ENCODE data around the gene FGD5. TPM values are rescaled to one million over a fixed set of nuclear protein-coding genes. Genes with fewer than 3 reads are reported as not detected.

Gene FGD5
- total RNA-seq (10 to 100 TPM; 10.8 to 23.4 (median 16.6) TPM), polyA plus RNA-seq (10 to 100 TPM in 1 of 2 donors, 1 to 10 TPM in 1; 8.9 to 11.0 TPM)
- long read RNA-seq, donor 1, full-length matches to known transcripts = 3 of 13 reads
- long read RNA-seq, donor 1, partial matches to known transcripts = 5 of 13 reads
- long read RNA-seq, donor 1, other reads (novel, unspliced or antisense) = 5 of 13 reads
- long read RNA-seq, donor 2, full-length matches to known transcripts = 4 of 8 reads
- long read RNA-seq, donor 2, partial matches to known transcripts = 2 of 8 reads
- long read RNA-seq, donor 2, other reads (novel, unspliced or antisense) = 2 of 8 reads
- long read RNA-seq, donor 3, full-length matches to known transcripts = 4 of 9 reads
- long read RNA-seq, donor 3, partial matches to known transcripts = 3 of 9 reads
- long read RNA-seq, donor 3, other reads (novel, unspliced or antisense) = 2 of 9 reads

- WGBS, 2 donors = 85 to 88% methylated on average over 25 of the region's 25 CpGs
- Histone ChIP-seq H3K9me3 (no peaks in the 10 kb centered on the region), H3K4me1 (peaks cover 7 to 51% (median 30%) of the 10 kb centered on the region in 9 donors), H3K27ac (no peak within 1 kb of the TSS), H3K36me3 (peaks cover 0 to 61% (median 7%) of the 10 kb centered on the region in 9 donors), H3K27me3 (peaks cover 0 to 14% (median 6%) of the 10 kb centered on the region in 7 donors), H3K4me3 (no peak within 1 kb of the TSS)
- intact Hi-C loops (cut with DNase I) = loop anchor here in 1 of 10 donors (10.0 kb wide), 1 partner anchor 56 kb away; no protein-coding TSS in a partner anchor
- ATAC-seq (no peak), DNase-seq (no peak)
- TF ChIP-seq, protein P1, sequence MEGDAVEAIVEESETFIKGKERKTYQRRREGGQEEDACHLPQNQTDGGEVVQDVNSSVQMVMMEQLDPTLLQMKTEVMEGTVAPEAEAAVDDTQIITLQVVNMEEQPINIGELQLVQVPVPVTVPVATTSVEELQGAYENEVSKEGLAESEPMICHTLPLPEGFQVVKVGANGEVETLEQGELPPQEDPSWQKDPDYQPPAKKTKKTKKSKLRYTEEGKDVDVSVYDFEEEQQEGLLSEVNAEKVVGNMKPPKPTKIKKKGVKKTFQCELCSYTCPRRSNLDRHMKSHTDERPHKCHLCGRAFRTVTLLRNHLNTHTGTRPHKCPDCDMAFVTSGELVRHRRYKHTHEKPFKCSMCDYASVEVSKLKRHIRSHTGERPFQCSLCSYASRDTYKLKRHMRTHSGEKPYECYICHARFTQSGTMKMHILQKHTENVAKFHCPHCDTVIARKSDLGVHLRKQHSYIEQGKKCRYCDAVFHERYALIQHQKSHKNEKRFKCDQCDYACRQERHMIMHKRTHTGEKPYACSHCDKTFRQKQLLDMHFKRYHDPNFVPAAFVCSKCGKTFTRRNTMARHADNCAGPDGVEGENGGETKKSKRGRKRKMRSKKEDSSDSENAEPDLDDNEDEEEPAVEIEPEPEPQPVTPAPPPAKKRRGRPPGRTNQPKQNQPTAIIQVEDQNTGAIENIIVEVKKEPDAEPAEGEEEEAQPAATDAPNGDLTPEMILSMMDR (IDR thresholded peaks at IDR 0.05) = no peak
These were observed at the start of gene FGD5 for GRCh38 chr3:14818804-14819500. FGD5 (plus strand) TSS chr3:14818962; CDS start chr3:14819072, 110 bp downstream.

GRCh38 chr3:14769544-14770325, 49.0 kb upstream of the FGD5 start:
- no peaks in the 10 kb centered on the region for H3K36me3 ChIP-seq
- intact Hi-C loops (cut with DNase I) = no loop called here
- no peak overlapping the region for H3K4me3 ChIP-seq
- no peak overlapping the region for H3K27ac ChIP-seq
- DNase-seq = peak in 1 of 2 donors; percentile 1
- TF ChIP-seq, protein P1 (IDR thresholded peaks at IDR 0.05) = no peak
- WGBS, 2 donors = 94% methylated on average over 11 of the region's 11 CpGs
- H3K27me3 ChIP-seq = no peaks in the 10 kb centered on the region
- H3K4me1 ChIP-seq = no peaks in the 10 kb centered on the region
- H3K9me3 ChIP-seq = no peaks in the 10 kb centered on the region
- peak in 1 of 8 donors; percentile 26 for ATAC-seq

GRCh38 chr3:14770591-14770990, 48.2 kb upstream of the FGD5 start:
- DNase-seq (no peak), ATAC-seq (no peak)
- no peaks in the 10 kb centered on the region for H3K4me1 ChIP-seq
- intact Hi-C loops (cut with DNase I) = no loop called here
- no peak overlapping the region for H3K4me3 ChIP-seq
- no peaks in the 10 kb centered on the region for H3K9me3 ChIP-seq
- no peak overlapping the region for H3K27ac ChIP-seq
- H3K27me3 ChIP-seq = no peaks in the 10 kb centered on the region
- WGBS, 2 donors = 94 to 95% methylated on average over 7 of the region's 7 CpGs
- TF ChIP-seq, protein P1 (IDR thresholded peaks at IDR 0.05) = no peak
- no peaks in the 10 kb centered on the region for H3K36me3 ChIP-seq
